Keratinocyte (primary cell): ENCODE results near the gene TEKTIP1. TPM values are rescaled to one million over a fixed set of nuclear protein-coding genes. Genes with fewer than 3 reads are reported as not detected.

Experiments used
- DNase-seq: peaks from one replicate; pipeline ENCODE4 v3.0.0-alpha.2; 2011; ENCODE audit warnings: low read depth, missing footprints, low spot score
- FAIRE-seq: peaks from 2 replicates; lab custom pipeline; 2011; peaks lifted over from hg19 to GRCh38; lab: Jason Lieb, UNC
- H2AFZ ChIP-seq: 2 replicates; pipeline ENCODE4 v1.6.0; 2012; ENCODE audit warnings: low read length, control low read depth, inconsistent platforms; ENCODE audit not compliant: control insufficient read depth
- H3K27ac ChIP-seq: 2 replicates; pipeline ENCODE4 v1.5.1; 2011; ENCODE audit warnings: low read length; ENCODE audit not compliant: control insufficient read depth, insufficient read depth
- H3K27me3 ChIP-seq: 3 replicates; pipeline ENCODE4 v1.6.0; 2011; ENCODE audit warnings: low read length; ENCODE audit not compliant: control insufficient read depth, insufficient read depth; ENCODE audit errors: extremely low read depth
- H3K36me3 ChIP-seq, 2 experiments: 2 replicates in 1 of 2; 3 replicates in 1 of 2; pipeline ENCODE4 v1.5.1; 2011; ENCODE audit warnings: low read length in 2 of 2, mild to moderate bottlenecking in 1 of 2; ENCODE audit not compliant: control insufficient read depth in 2 of 2, insufficient read depth in 2 of 2; ENCODE audit errors: extremely low read depth in 1 of 2
- H3K4me1 ChIP-seq: 3 replicates; pipeline ENCODE4 v1.5.1; 2011; ENCODE audit warnings: low read length; ENCODE audit not compliant: control insufficient read depth, insufficient read depth; ENCODE audit errors: extremely low read depth
- H3K4me2 ChIP-seq: 3 replicates; pipeline ENCODE4 v1.6.0; 2011; ENCODE audit warnings: low read depth, low read length; ENCODE audit not compliant: control insufficient read depth, insufficient read depth; ENCODE audit errors: extremely low read depth
- H3K4me3 ChIP-seq, 3 experiments: fragments of 200-600 bp in 1 of 3; sonication (generic) in 1 of 3; 2 replicates in 2 of 3; 3 replicates in 1 of 3; pipeline ENCODE4 v1.5.1; 2011 to 2016; ENCODE audit warnings: low read length in 3 of 3, mild to moderate bottlenecking in 3 of 3, control low read depth in 2 of 3, inconsistent platforms in 1 of 3, low read depth in 1 of 3, mixed read lengths in 1 of 3, mixed run types in 1 of 3, moderate library complexity in 1 of 3; ENCODE audit not compliant: control insufficient read depth in 2 of 3, insufficient read depth in 2 of 3; ENCODE audit errors: extremely low read depth in 1 of 3
- H3K79me2 ChIP-seq: 2 replicates; pipeline ENCODE4 v1.6.0; 2012; ENCODE audit warnings: low read length; ENCODE audit not compliant: control insufficient read depth, insufficient read depth
- H3K9ac ChIP-seq: 3 replicates; pipeline ENCODE4 v1.6.0; 2011; ENCODE audit warnings: low read length; ENCODE audit not compliant: control insufficient read depth, insufficient read depth; ENCODE audit errors: extremely low read depth
- H3K9me1 ChIP-seq: 3 replicates; pipeline ENCODE4 v1.6.0; 2011; ENCODE audit warnings: low read length; ENCODE audit not compliant: control insufficient read depth, insufficient read depth; ENCODE audit errors: extremely low read depth
- H3K9me3 ChIP-seq: 2 replicates; pipeline ENCODE4 v1.5.1; 2012; ENCODE audit warnings: low read depth, low read length; ENCODE audit not compliant: control insufficient read depth
- H4K20me1 ChIP-seq: 3 replicates; pipeline ENCODE4 v1.6.0; 2011; ENCODE audit warnings: low read length; ENCODE audit not compliant: control insufficient read depth, insufficient read depth; ENCODE audit errors: extremely low read depth
- EZH2 ChIP-seq: IDR thresholded peaks from one replicate; pipeline ENCODE4 v1.6.1; 2012; ENCODE audit warnings: inconsistent platforms, mild to moderate bottlenecking, low read length, moderate library complexity
- dilution Hi-C: fragments of 300-500 bp; cut with MboI; formaldehyde crosslinking; loops from one replicate; pipeline ENCODE4 v1.7.0; 2020; ENCODE audit warnings: low sequenced_read_pairs; ENCODE audit not compliant: extremely low pct_ligation_motif_present
- polyA plus RNA-seq, 5 experiments: library from polyadenylated mRNA; depleted of rRNA in 3 of 5; stranded (reverse) in 3 of 5; stranded (forward) in 1 of 5; unstranded in 1 of 5; fragments of >200 nt; gene quantifications; 1 replicate in 1 of 5; 2 replicates in 3 of 5; 3 replicates in 1 of 5; pipeline versions ENCODE4 v1.2.1 to v1.2.3, GENCODE V29; 2011 to 2012; ENCODE audit warnings: missing spikeins in 2 of 5, low read depth in 1 of 5, low replicate concordance in 1 of 5
- TF ChIP-seq, protein P1 (sequence below), 3 experiments: IDR thresholded peaks in 1 of 3; conservative IDR thresholded peaks in 1 of 3; optimal IDR thresholded peaks in 1 of 3; 2 replicates in 2 of 3; 3 replicates in 1 of 3; pipeline versions ENCODE3 to v1.5.1; 2011; ENCODE audit warnings: low read length in 3 of 3, mild to moderate bottlenecking in 3 of 3, moderate library complexity in 2 of 3, control low read depth in 1 of 3, inconsistent platforms in 1 of 3; ENCODE audit not compliant: insufficient read depth in 2 of 3; ENCODE audit errors: extremely low read depth in 1 of 3

TEKTIP1 gene
- polyA plus RNA-seq, 1 donor (not counting 4 experiments of a cell fraction or from before 2014, with no cell fraction given), result not detected

DNA sequence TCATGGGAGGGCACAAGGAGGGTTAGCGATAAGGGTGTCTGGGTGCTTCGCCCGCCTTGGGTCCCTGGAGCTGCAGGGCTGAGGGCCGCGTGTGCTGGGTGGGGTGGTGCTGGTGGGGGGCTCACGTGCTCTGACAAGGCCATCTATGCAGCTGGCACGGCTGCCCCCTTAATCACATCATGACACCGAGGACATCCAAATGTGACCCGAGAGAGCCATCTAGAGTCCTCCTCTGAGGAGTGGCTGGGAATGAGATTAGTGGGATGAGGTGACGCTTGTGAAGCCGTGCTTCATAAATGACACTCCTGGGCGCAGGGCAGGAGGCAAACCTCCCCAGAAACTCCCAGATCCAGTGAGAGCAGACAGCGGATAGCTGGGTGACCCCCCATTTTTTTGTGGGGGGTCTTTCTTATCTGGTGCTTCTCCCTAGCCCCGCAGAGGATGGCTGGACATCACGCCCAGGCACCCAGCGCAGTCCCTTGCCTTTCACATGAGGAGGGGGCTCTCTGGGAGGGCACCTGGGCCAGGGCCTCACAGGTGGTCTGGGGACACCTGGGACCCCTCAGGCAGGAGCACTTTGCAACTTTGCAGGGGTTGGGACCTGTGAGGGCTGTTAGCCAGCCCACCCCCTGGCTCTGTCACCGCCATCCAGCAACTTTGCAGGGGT lies 26.3 kb upstream of the TEKTIP1 start:
- H4K20me1 ChIP-seq, result peaks cover 38% of the 10 kb centered on the region

DNA sequence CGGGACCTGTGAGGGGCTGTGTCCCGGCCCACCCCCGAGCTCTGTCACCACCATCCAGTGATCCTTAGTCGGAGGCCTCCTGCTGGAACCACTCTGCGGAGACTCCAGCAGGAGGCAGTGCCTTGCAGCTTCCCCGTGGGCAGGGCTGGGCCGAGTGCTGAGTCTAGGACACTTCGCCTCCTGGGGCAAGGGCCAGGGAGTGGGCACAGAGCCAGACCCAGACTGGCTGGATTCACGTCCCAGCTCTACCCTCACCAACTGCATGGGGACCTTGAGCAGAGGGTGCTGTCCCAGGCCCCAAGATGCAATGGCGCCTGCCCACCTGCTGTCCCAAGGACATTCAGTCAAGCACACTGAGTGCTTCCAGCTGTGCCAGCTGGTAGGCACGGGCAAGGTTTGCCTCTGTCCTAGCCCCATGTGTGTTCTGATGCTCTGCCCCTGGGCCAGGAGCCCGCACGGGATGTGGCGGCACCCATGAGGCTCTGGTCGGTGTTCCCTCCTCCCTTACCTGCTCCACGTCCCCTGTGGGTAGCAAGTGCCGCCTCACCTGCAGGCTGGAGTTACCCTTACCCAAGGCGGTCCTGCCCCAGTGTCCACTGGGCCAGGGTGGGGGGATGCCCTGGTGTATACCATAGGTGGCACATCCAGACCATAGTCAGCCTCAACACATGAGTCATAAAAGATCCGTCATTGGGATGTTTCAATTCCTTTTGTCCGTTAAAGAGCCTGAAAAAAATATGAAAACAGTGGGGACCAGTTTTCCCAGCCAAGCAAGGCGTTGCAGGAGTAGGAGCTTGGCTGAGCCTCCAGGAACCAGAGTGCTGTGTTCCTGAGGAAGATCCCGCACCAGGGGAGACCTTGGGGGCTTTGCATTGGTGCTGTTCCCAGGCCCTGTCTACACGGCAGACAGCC lies 25.5 kb upstream of the TEKTIP1 start:
- dilution Hi-C loops, result no loop called here

More for the DNA sequence above, 26.3 kb upstream of the TEKTIP1 start:
- Histone ChIP-seq H3K79me2 (peaks cover 93% of the 10 kb centered on the region), H3K4me2 (no peak overlapping the region), H3K27me3 (no peaks in the 10 kb centered on the region), H3K4me1 (peaks cover 19% of the 10 kb centered on the region), H3K27ac (no peak overlapping the region), H2AFZ (no peak overlapping the region), H3K9me1 (peaks cover 11% of the 10 kb centered on the region), H3K36me3 (peaks cover 20 to 22% of the 10 kb centered on the region in 2 experiments), H3K4me3 (no peak overlapping the region), H3K9me3 (no peaks in the 10 kb centered on the region), H3K9ac (no peak overlapping the region)
- dilution Hi-C loops, result no loop called here
- FAIRE-seq (no peak), DNase-seq (no peak)
- TF ChIP-seq EZH2, result no peak
- TF ChIP-seq, protein P1, sequence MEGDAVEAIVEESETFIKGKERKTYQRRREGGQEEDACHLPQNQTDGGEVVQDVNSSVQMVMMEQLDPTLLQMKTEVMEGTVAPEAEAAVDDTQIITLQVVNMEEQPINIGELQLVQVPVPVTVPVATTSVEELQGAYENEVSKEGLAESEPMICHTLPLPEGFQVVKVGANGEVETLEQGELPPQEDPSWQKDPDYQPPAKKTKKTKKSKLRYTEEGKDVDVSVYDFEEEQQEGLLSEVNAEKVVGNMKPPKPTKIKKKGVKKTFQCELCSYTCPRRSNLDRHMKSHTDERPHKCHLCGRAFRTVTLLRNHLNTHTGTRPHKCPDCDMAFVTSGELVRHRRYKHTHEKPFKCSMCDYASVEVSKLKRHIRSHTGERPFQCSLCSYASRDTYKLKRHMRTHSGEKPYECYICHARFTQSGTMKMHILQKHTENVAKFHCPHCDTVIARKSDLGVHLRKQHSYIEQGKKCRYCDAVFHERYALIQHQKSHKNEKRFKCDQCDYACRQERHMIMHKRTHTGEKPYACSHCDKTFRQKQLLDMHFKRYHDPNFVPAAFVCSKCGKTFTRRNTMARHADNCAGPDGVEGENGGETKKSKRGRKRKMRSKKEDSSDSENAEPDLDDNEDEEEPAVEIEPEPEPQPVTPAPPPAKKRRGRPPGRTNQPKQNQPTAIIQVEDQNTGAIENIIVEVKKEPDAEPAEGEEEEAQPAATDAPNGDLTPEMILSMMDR (optimal IDR thresholded peaks at IDR 0.05 in 1 of 3, IDR thresholded peaks at IDR 0.05 in 1 of 3, conservative IDR thresholded peaks at IDR 0.05 in 1 of 3; ENCODE audit: extremely low read depth in 1 of 3, insufficient read depth in 2 of 3, low read length in 3 of 3), result no peak

More for the DNA sequence above, 25.5 kb upstream of the TEKTIP1 start:
- no peak overlapping the region for H3K9ac ChIP-seq
- H3K36me3 ChIP-seq, result peaks cover 20 to 22% of the 10 kb centered on the region in 2 experiments
- H4K20me1 ChIP-seq, result peaks cover 44% of the 10 kb centered on the region
- H3K79me2 ChIP-seq, result peaks cover 92% of the 10 kb centered on the region
- no peaks in the 10 kb centered on the region for H3K9me3 ChIP-seq
- no peaks in the 10 kb centered on the region for H3K27me3 ChIP-seq
- no peak for DNase-seq
- no peak for FAIRE-seq
- peaks cover 15% of the 10 kb centered on the region for H3K4me1 ChIP-seq
- TF ChIP-seq, protein P1 (optimal IDR thresholded peaks at IDR 0.05 in 1 of 3, IDR thresholded peaks at IDR 0.05 in 1 of 3, conservative IDR thresholded peaks at IDR 0.05 in 1 of 3; ENCODE audit: extremely low read depth in 1 of 3, insufficient read depth in 2 of 3, low read length in 3 of 3), result no peak
- no peak for TF ChIP-seq EZH2
- H3K4me3 ChIP-seq, result no peak overlapping the region
- peaks cover 11% of the 10 kb centered on the region for H3K9me1 ChIP-seq
- no peak overlapping the region for H3K27ac ChIP-seq
- H2AFZ ChIP-seq, result no peak overlapping the region
- no peak overlapping the region for H3K4me2 ChIP-seq
